ENCODE measurements around the gene GRK2. TPM values are rescaled to one million over a fixed set of nuclear protein-coding genes. Genes with fewer than 3 reads are reported as not detected.

Gene GRK2
- total and polyA plus RNA-seq, 2 donors (not counting 1 experiment from before 2014, with no cell fraction given) = 294 to 534 TPM

GRCh38 chr11:67271205-67271540, 4.9 kb downstream of the GRK2 start:
- ChIA-PET POLR2A (interaction anchor here (0.6 to 7.8 kb wide), 7 partner anchors 11 to 379 kb away, joined by 3 to 131 read pairs (median 6); partner anchors contain the start of genes ACY3, ANKRD13D and RAD9A), CTCF (interaction anchor here (1.0 to 4.6 kb wide), 11 partner anchors 9 to 234 kb away, joined by 3 to 24 read pairs (median 5); partner anchors contain the start of genes ANKRD13D and PITPNM1)
- peak overlapping the region; percentile 95 for H3K9ac ChIP-seq (ENCODE audit: low read length)
- no peaks in the 10 kb centered on the region for H3K9me3 Mint-ChIP-seq (ENCODE audit: insufficient read depth)
- H3K4me1 Mint-ChIP-seq = peaks cover 86% of the 10 kb centered on the region
- TF ChIP-seq, protein P1, sequence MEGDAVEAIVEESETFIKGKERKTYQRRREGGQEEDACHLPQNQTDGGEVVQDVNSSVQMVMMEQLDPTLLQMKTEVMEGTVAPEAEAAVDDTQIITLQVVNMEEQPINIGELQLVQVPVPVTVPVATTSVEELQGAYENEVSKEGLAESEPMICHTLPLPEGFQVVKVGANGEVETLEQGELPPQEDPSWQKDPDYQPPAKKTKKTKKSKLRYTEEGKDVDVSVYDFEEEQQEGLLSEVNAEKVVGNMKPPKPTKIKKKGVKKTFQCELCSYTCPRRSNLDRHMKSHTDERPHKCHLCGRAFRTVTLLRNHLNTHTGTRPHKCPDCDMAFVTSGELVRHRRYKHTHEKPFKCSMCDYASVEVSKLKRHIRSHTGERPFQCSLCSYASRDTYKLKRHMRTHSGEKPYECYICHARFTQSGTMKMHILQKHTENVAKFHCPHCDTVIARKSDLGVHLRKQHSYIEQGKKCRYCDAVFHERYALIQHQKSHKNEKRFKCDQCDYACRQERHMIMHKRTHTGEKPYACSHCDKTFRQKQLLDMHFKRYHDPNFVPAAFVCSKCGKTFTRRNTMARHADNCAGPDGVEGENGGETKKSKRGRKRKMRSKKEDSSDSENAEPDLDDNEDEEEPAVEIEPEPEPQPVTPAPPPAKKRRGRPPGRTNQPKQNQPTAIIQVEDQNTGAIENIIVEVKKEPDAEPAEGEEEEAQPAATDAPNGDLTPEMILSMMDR (IDR thresholded peaks at IDR 0.05) = no peak
- no peak for TF ChIP-seq EZH2 (IDR thresholded peaks at IDR 0.05; ENCODE audit: borderline replicate concordance, insufficient read depth, low read depth, low read length, poor library complexity, severe bottlenecking)
- peak overlapping the region; percentile 0 to 89 (median 80) for H3K4me3 ChIP-seq (ENCODE audit: control extremely low read depth in 1 of 5, extremely low read depth in 1 of 5, insufficient read depth in 1 of 5, low read depth in 2 of 5, low read length in 4 of 5)
- peak overlapping the region; percentile 92 for H3K4me2 ChIP-seq (replicated peaks; ENCODE audit: low read depth, low read length, poor library complexity, severe bottlenecking)
- DNase-seq = no peak
- peak overlapping the region; percentile 98 for H3K4me3 Mint-ChIP-seq
- H3K27me3 ChIP-seq (replicated peaks in 1 of 4; ENCODE audit: control extremely low read depth in 1 of 4, control insufficient read depth in 3 of 4, insufficient read depth in 4 of 4, low read length in 3 of 4) = no peaks in the 10 kb centered on the region
- peaks cover 86 to 88% of the 10 kb centered on the region in 2 donors for H3K4me1 ChIP-seq (ENCODE audit: control insufficient read depth in 2 of 2, insufficient read depth in 2 of 2, low read length in 2 of 2)
- peak overlapping the region; percentile 73 to 82 for H3K27ac ChIP-seq (ENCODE audit: low read length in 2 of 2)
- 0% methylated on average over 3 of the region's 5 CpGs for WGBS (ENCODE audit: insufficient coverage)
- peaks cover 90% of the 10 kb centered on the region for H4K20me1 ChIP-seq (ENCODE audit: control insufficient read depth, insufficient read depth, low read length, poor library complexity, severe bottlenecking)
- peaks cover 96% of the 10 kb centered on the region for H3K79me2 ChIP-seq (ENCODE audit: control insufficient read depth, insufficient read depth, low read length)
- H3K27ac Mint-ChIP-seq = peak overlapping the region; percentile 98
- intact Hi-C loops (cut with micrococcal nuclease) = no loop called here
- H3K36me3 ChIP-seq (replicated peaks in 1 of 2; ENCODE audit: control extremely low read depth in 1 of 2, control insufficient read depth in 1 of 2, extremely low read depth in 1 of 2, insufficient read depth in 2 of 2, low read length in 1 of 2) = peaks cover 0 to 74% of the 10 kb centered on the region in 2 experiments
- H3K27me3 Mint-ChIP-seq = no peaks in the 10 kb centered on the region
- no peak for ATAC-seq (ENCODE audit: low read depth)
- no peak overlapping the region for H2AFZ ChIP-seq (ENCODE audit: insufficient read depth, low read depth, low read length, poor library complexity, severe bottlenecking)
- H3K9me3 ChIP-seq (ENCODE audit: control extremely low read depth in 1 of 3, control insufficient read depth in 2 of 3, insufficient read depth in 1 of 3, low read length in 2 of 3) = no peaks in the 10 kb centered on the region

- H3K9ac ChIP-seq (ENCODE audit: low read length) = peak overlapping the region; percentile 95
- H2AFZ ChIP-seq (ENCODE audit: insufficient read depth, low read depth, low read length, poor library complexity, severe bottlenecking) = no peak overlapping the region
- ChIA-PET POLR2A (interaction anchor here (0.6 to 7.8 kb wide), 8 partner anchors 11 to 379 kb away, joined by 3 to 131 read pairs (median 7); partner anchors contain the start of genes ACY3, ANKRD13D, POLD4 and RAD9A), CTCF (interaction anchor here (1.1 to 4.6 kb wide), 11 partner anchors 9 to 234 kb away, joined by 3 to 24 read pairs (median 5); partner anchors contain the start of genes ANKRD13D and PITPNM1)
- H3K4me3 Mint-ChIP-seq = peak overlapping the region; percentile 98
- H3K27me3 ChIP-seq (replicated peaks in 1 of 4; ENCODE audit: control extremely low read depth in 1 of 4, control insufficient read depth in 3 of 4, insufficient read depth in 4 of 4, low read length in 3 of 4) = no peaks in the 10 kb centered on the region
- no peaks in the 10 kb centered on the region for H3K27me3 Mint-ChIP-seq
- peaks cover 0 to 78% of the 10 kb centered on the region in 2 experiments for H3K36me3 ChIP-seq (replicated peaks in 1 of 2; ENCODE audit: control extremely low read depth in 1 of 2, control insufficient read depth in 1 of 2, extremely low read depth in 1 of 2, insufficient read depth in 2 of 2, low read length in 1 of 2)
- DNase-seq (peak; percentile 65), ATAC-seq (ENCODE audit: low read depth) (peak; percentile 29)
- H3K4me1 ChIP-seq (ENCODE audit: control insufficient read depth in 2 of 2, insufficient read depth in 2 of 2, low read length in 2 of 2) = peaks cover 91 to 93% of the 10 kb centered on the region in 2 donors
- no peaks in the 10 kb centered on the region for H3K9me3 ChIP-seq (ENCODE audit: control extremely low read depth in 1 of 3, control insufficient read depth in 2 of 3, insufficient read depth in 1 of 3, low read length in 2 of 3)
- peak overlapping the region; percentile 73 to 82 for H3K27ac ChIP-seq (ENCODE audit: low read length in 2 of 2)
- intact Hi-C loops (cut with micrococcal nuclease) = no loop called here
- no peak for TF ChIP-seq EZH2 (IDR thresholded peaks at IDR 0.05; ENCODE audit: borderline replicate concordance, insufficient read depth, low read depth, low read length, poor library complexity, severe bottlenecking)
- TF ChIP-seq, protein P1 (IDR thresholded peaks at IDR 0.05) = no peak
- H3K4me1 Mint-ChIP-seq = peaks cover 92% of the 10 kb centered on the region
- H3K9me3 Mint-ChIP-seq (ENCODE audit: insufficient read depth) = no peaks in the 10 kb centered on the region
- H4K20me1 ChIP-seq (ENCODE audit: control insufficient read depth, insufficient read depth, low read length, poor library complexity, severe bottlenecking) = peaks cover 91% of the 10 kb centered on the region
- WGBS (ENCODE audit: insufficient coverage) = 3% methylated on average over 19 of the region's 19 CpGs
- peak overlapping the region; percentile 98 for H3K27ac Mint-ChIP-seq
- peak overlapping the region in 4 of 5 experiments; percentile 0 to 89 (median 82) for H3K4me3 ChIP-seq (ENCODE audit: control extremely low read depth in 1 of 5, extremely low read depth in 1 of 5, insufficient read depth in 1 of 5, low read depth in 2 of 5, low read length in 4 of 5)
- peak overlapping the region; percentile 92 for H3K4me2 ChIP-seq (replicated peaks; ENCODE audit: low read depth, low read length, poor library complexity, severe bottlenecking)
- H3K79me2 ChIP-seq (ENCODE audit: control insufficient read depth, insufficient read depth, low read length) = peaks cover 100% of the 10 kb centered on the region
Measured at GRCh38 chr11:67271541-67272284, 5.4 kb downstream of the GRK2 start.

Data from B cell (primary cell).